ENCODE data around the gene PKD2L2. TPM values are rescaled to one million over a fixed set of nuclear protein-coding genes. Genes with fewer than 3 reads are reported as not detected.

PKD2L2 gene
- total RNA-seq, 1 experiment from 2014 or later, result not detected

- DNase-seq, result no peak
- peaks cover 17% of the 10 kb centered on the region for H3K4me1 ChIP-seq
- no peak within 1 kb of the TSS for H3K4me3 ChIP-seq
- no peaks in the 10 kb centered on the region for H3K36me3 ChIP-seq
- H3K27ac ChIP-seq, result no peak within 1 kb of the TSS
- no peaks in the 10 kb centered on the region; the same call in 1 of the 2 replicates for H3K27me3 ChIP-seq
- H3K9me3 ChIP-seq (replicated peaks), result no peaks in the 10 kb centered on the region
These were observed 21.6 kb upstream of the PKD2L2 start, which contains the start of gene MYOT for GRCh38 chr5:137867664-137868063. Gene MYOT, plus strand, starts transcription at chr5:137867860. Its CDS starts 2,792 bp downstream, at chr5:137870652.

GRCh38 chr5:137870647-137871339, 18.5 kb upstream of the PKD2L2 start:
- no peak for DNase-seq
- Histone ChIP-seq H3K4me1 (peaks cover 19% of the 10 kb centered on the region), H3K27me3 (no peaks in the 10 kb centered on the region; the same call in 1 of the 2 replicates), H3K36me3 (no peaks in the 10 kb centered on the region), H3K9me3 (replicated peaks) (no peaks in the 10 kb centered on the region), H3K27ac (no peak overlapping the region), H3K4me3 (no peak overlapping the region)

- no peak for DNase-seq
- H3K36me3 ChIP-seq, result no peaks in the 10 kb centered on the region
- no peak overlapping the region for H3K4me3 ChIP-seq
- no peaks in the 10 kb centered on the region for H3K9me3 ChIP-seq (replicated peaks)
- H3K27ac ChIP-seq, result no peak overlapping the region
- peaks cover 19% of the 10 kb centered on the region for H3K4me1 ChIP-seq
- peaks cover 3% of the 10 kb centered on the region for H3K27me3 ChIP-seq
These were observed 17.7 kb upstream of the PKD2L2 start for GRCh38 chr5:137871571-137871970.

GRCh38 chr5:137872466-137872865, 16.8 kb upstream of the PKD2L2 start:
- H3K27ac ChIP-seq, result no peak overlapping the region
- DNase-seq, result peak; percentile 37 to 75
- peaks cover 3% of the 10 kb centered on the region for H3K27me3 ChIP-seq
- H3K4me1 ChIP-seq, result peaks cover 19% of the 10 kb centered on the region
- H3K4me3 ChIP-seq, result no peak overlapping the region
- H3K9me3 ChIP-seq (replicated peaks), result no peaks in the 10 kb centered on the region
- H3K36me3 ChIP-seq, result no peaks in the 10 kb centered on the region

GRCh38 chr5:137876101-137876500, 13.2 kb upstream of the PKD2L2 start:
- no peaks in the 10 kb centered on the region for H3K9me3 ChIP-seq (replicated peaks)
- H3K27ac ChIP-seq, result no peak overlapping the region
- no peak for DNase-seq
- peaks cover 3% of the 10 kb centered on the region; the same call in 1 of the 2 replicates for H3K27me3 ChIP-seq
- peaks cover 18% of the 10 kb centered on the region for H3K4me1 ChIP-seq
- H3K36me3 ChIP-seq, result no peaks in the 10 kb centered on the region
- no peak overlapping the region for H3K4me3 ChIP-seq

- Histone ChIP-seq H3K27ac (no peak overlapping the region), H3K36me3 (no peaks in the 10 kb centered on the region), H3K27me3 (peaks cover 10% of the 10 kb centered on the region; the same call in 1 of the 2 replicates), H3K9me3 (replicated peaks) (no peaks in the 10 kb centered on the region), H3K4me3 (no peak overlapping the region), H3K4me1 (no peaks in the 10 kb centered on the region)
- DNase-seq, result no peak
These were observed 8.9 kb upstream of the PKD2L2 start for GRCh38 chr5:137880313-137880712.

- H3K4me1 ChIP-seq, result no peaks in the 10 kb centered on the region
- no peak overlapping the region for H3K4me3 ChIP-seq
- H3K27me3 ChIP-seq, result peaks cover 2% of the 10 kb centered on the region; the same call in 1 of the 2 replicates
- H3K9me3 ChIP-seq (replicated peaks), result no peaks in the 10 kb centered on the region
- 0 out of 2 replicates have a peak, but pooled peaks cover 3% of the 10 kb centered on the region for H3K36me3 ChIP-seq
- DNase-seq, result no peak
- H3K27ac ChIP-seq, result no peak overlapping the region
These were observed 1.4 kb upstream of the PKD2L2 start for GRCh38 chr5:137887831-137888230.

GRCh38 chr5:137888466-137888862, 793 bp upstream of the PKD2L2 start:
- H3K36me3 ChIP-seq, result 0 out of 2 replicates have a peak, but pooled peaks cover 3% of the 10 kb centered on the region
- H3K27ac ChIP-seq, result no peak overlapping the region
- H3K4me1 ChIP-seq, result no peaks in the 10 kb centered on the region
- H3K9me3 ChIP-seq (replicated peaks), result no peaks in the 10 kb centered on the region
- DNase-seq, result no peak
- H3K27me3 ChIP-seq, result no peaks in the 10 kb centered on the region
- H3K4me3 ChIP-seq, result no peak overlapping the region

GRCh38 chr5:137890845-137891244, 1.6 kb downstream of the PKD2L2 start:
- H3K27me3 ChIP-seq, result no peaks in the 10 kb centered on the region
- DNase-seq, result no peak
- no peaks in the 10 kb centered on the region for H3K9me3 ChIP-seq (replicated peaks)
- H3K36me3 ChIP-seq, result 0 out of 2 replicates have a peak, but pooled peaks cover 3% of the 10 kb centered on the region
- H3K27ac ChIP-seq, result no peak overlapping the region
- no peaks in the 10 kb centered on the region for H3K4me1 ChIP-seq
- H3K4me3 ChIP-seq, result no peak overlapping the region

GRCh38 chr5:137891849-137892248, 2.6 kb downstream of the PKD2L2 start:
- no peaks in the 10 kb centered on the region for H3K27me3 ChIP-seq
- DNase-seq, result no peak
- H3K9me3 ChIP-seq (replicated peaks), result no peaks in the 10 kb centered on the region
- H3K36me3 ChIP-seq, result 0 out of 2 replicates have a peak, but pooled peaks cover 3% of the 10 kb centered on the region
- no peak overlapping the region for H3K27ac ChIP-seq
- no peaks in the 10 kb centered on the region for H3K4me1 ChIP-seq
- no peak overlapping the region for H3K4me3 ChIP-seq

GRCh38 chr5:137894586-137894985, 5.3 kb downstream of the PKD2L2 start:
- DNase-seq, result no peak
- H3K4me1 ChIP-seq, result no peaks in the 10 kb centered on the region
- H3K4me3 ChIP-seq, result no peak overlapping the region
- H3K9me3 ChIP-seq (replicated peaks), result no peaks in the 10 kb centered on the region
- no peak overlapping the region for H3K27ac ChIP-seq
- no peaks in the 10 kb centered on the region for H3K27me3 ChIP-seq
- no peaks in the 10 kb centered on the region for H3K36me3 ChIP-seq

- Histone ChIP-seq H3K4me3 (no peak overlapping the region), H3K27me3 (no peaks in the 10 kb centered on the region), H3K9me3 (replicated peaks) (no peaks in the 10 kb centered on the region), H3K36me3 (no peaks in the 10 kb centered on the region), H3K4me1 (no peaks in the 10 kb centered on the region), H3K27ac (no peak overlapping the region)
- DNase-seq, result no peak
These were observed 7.3 kb downstream of the PKD2L2 start for GRCh38 chr5:137896560-137896959.

- H3K4me1 ChIP-seq, result no peaks in the 10 kb centered on the region
These were observed 10.2 kb downstream of the PKD2L2 start for GRCh38 chr5:137899493-137899892.

GRCh38 chr5:137901011-137901817, 12.0 kb downstream of the PKD2L2 start:
- Histone ChIP-seq H3K36me3 (no peaks in the 10 kb centered on the region), H3K27ac (no peak overlapping the region), H3K4me3 (no peak overlapping the region), H3K4me1 (no peaks in the 10 kb centered on the region), H3K9me3 (replicated peaks) (no peaks in the 10 kb centered on the region), H3K27me3 (no peaks in the 10 kb centered on the region; the same call in 1 of the 2 replicates)
- DNase-seq, result no peak

More at GRCh38 chr5:137899493-137899892, 10.2 kb downstream of the PKD2L2 start:
- H3K27me3 ChIP-seq, result no peaks in the 10 kb centered on the region
- H3K27ac ChIP-seq, result no peak overlapping the region
- no peak for DNase-seq
- no peaks in the 10 kb centered on the region for H3K9me3 ChIP-seq (replicated peaks)
- no peaks in the 10 kb centered on the region for H3K36me3 ChIP-seq
- no peak overlapping the region for H3K4me3 ChIP-seq

Data from SJCRH30 (cell line).